Lower leg skin (tissue), 3 donors: Measurements from ENCODE around the gene CHAC1.

Experiments used
- CTCF ChIP-seq, 3 donors: fragments of 450-650 bp; IDR thresholded peaks; one replicate each; pipeline ENCODE4 v1.5.1; 2016; ENCODE audit warnings: antibody characterized with exemption in 3 of 3, mild to moderate bottlenecking in 3 of 3, moderate library complexity in 2 of 3
- POLR2A ChIP-seq, 2 donors: fragments of 450-650 bp; IDR thresholded peaks; one replicate each; pipeline ENCODE4 v1.6.1; 2016 to 2017; ENCODE audit warnings: antibody characterized with exemption in 2 of 2, mild to moderate bottlenecking in 1 of 2, moderate library complexity in 1 of 2

DNA sequence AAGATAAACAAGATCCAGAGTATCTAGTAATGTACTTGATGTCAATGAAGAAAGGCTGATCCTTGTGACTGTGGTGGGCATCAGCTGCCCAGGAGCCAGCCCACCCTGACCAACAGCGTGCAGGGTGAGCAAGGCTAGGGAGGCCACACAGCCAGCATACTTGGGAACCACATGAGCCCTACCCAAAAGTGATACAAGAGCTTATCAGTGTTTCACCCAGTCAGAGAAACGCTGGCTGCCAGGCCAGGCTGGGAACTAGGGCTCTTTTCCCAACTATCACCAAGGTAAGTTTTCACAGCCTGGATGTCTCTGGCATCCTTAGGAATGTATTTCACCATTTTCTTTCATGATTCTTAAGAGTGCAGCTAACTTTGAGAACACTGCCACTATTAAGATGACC, 24.9 kb downstream of the CHAC1 start:
- TF ChIP-seq CTCF (IDR thresholded peaks at IDR 0.05) (no peak), POLR2A (IDR thresholded peaks at IDR 0.05) (no peak)
